H9 (cell line): ENCODE results near the gene MSANTD1. TPM values are rescaled to one million over a fixed set of nuclear protein-coding genes. Genes with fewer than 3 reads are reported as not detected.
A peak's percentile ranks its signal among the peaks of the same experiment; 100 is the strongest.

Experiments
- DNase-seq: peaks from one replicate; pipeline ENCODE4 v3.0.0-alpha.2; 2017
- H2AFZ ChIP-seq: one replicate; pipeline ENCODE4 v1.6.1; 2013; ENCODE audit warnings: mild to moderate bottlenecking, low read length, control low read depth, moderate library complexity
- H2AK5ac ChIP-seq: 2 replicates; pipeline ENCODE4 v1.6.1; 2013; ENCODE audit warnings: low read length, control low read depth, mixed read lengths; ENCODE audit not compliant: insufficient read length
- H2BK120ac ChIP-seq: one replicate; pipeline ENCODE4 v1.6.1; 2013; ENCODE audit warnings: low read depth, mild to moderate bottlenecking, low read length, control low read depth, inconsistent platforms; ENCODE audit not compliant: poor library complexity, severe bottlenecking
- H2BK12ac ChIP-seq: 2 replicates; pipeline ENCODE4 v1.6.1; 2013; ENCODE audit warnings: low read length, control low read depth, mixed read lengths, low read depth; ENCODE audit not compliant: insufficient read length
- H2BK15ac ChIP-seq: 2 replicates; pipeline ENCODE4 v1.6.1; 2013; ENCODE audit warnings: low read depth, low read length, control low read depth
- H2BK20ac ChIP-seq: one replicate; pipeline ENCODE4 v1.6.1; 2013; ENCODE audit warnings: low read depth, mild to moderate bottlenecking, low read length, control low read depth, inconsistent platforms; ENCODE audit not compliant: poor library complexity, severe bottlenecking
- H2BK5ac ChIP-seq: 2 replicates; pipeline ENCODE4 v1.6.1; 2013; ENCODE audit warnings: low read length, control low read depth, mixed read lengths; ENCODE audit not compliant: insufficient read length
- H3K14ac ChIP-seq: 2 replicates; pipeline ENCODE4 v1.6.1; 2013; ENCODE audit warnings: low read length, control low read depth; ENCODE audit not compliant: insufficient read depth
- H3K18ac ChIP-seq: 2 replicates; pipeline ENCODE4 v1.6.1; 2013; ENCODE audit warnings: low read depth, mild to moderate bottlenecking, mixed read lengths, low read length, control low read depth; ENCODE audit not compliant: insufficient read length
- H3K23ac ChIP-seq: 2 replicates; pipeline ENCODE4 v1.6.1; 2013; ENCODE audit warnings: low read length, control low read depth, mixed read lengths, low read depth; ENCODE audit not compliant: insufficient read length
- H3K23me2 ChIP-seq: 2 replicates; pipeline ENCODE4 v1.6.1; 2013; ENCODE audit warnings: low read depth, mild to moderate bottlenecking, mixed read lengths, low read length, control low read depth; ENCODE audit not compliant: insufficient read length, poor library complexity, severe bottlenecking
- H3K27ac ChIP-seq: 2 replicates; pipeline ENCODE4 v1.5.1; 2013; ENCODE audit warnings: low read length, control low read depth, mixed read lengths, low read depth; ENCODE audit not compliant: insufficient read length
- H3K27me3 ChIP-seq: 2 replicates; pipeline ENCODE4 v1.6.1; 2013; ENCODE audit warnings: low read length, control low read depth, inconsistent platforms; ENCODE audit not compliant: insufficient read depth
- H3K4ac ChIP-seq: 2 replicates; pipeline ENCODE4 v1.6.1; 2013; ENCODE audit warnings: low read depth, mild to moderate bottlenecking, control low read depth, inconsistent platforms, low read length, moderate library complexity
- H3K4me1 ChIP-seq: 2 replicates; pipeline ENCODE4 v1.6.1; 2013; ENCODE audit warnings: low read length, control low read depth, inconsistent platforms; ENCODE audit not compliant: insufficient read depth
- H3K4me2 ChIP-seq: 2 replicates; pipeline ENCODE4 v1.6.1; 2013; ENCODE audit warnings: low read length, control low read depth, mixed read lengths; ENCODE audit not compliant: insufficient read length, insufficient read depth
- H3K56ac ChIP-seq: 2 replicates; pipeline ENCODE4 v1.6.1; 2013; ENCODE audit warnings: low read depth, mild to moderate bottlenecking, mixed read lengths, low read length, control low read depth; ENCODE audit not compliant: insufficient read length
- H3K79me1 ChIP-seq: 2 replicates; pipeline ENCODE4 v1.6.1; 2013; ENCODE audit warnings: low read depth, mild to moderate bottlenecking, moderate library complexity, low read length, control low read depth, inconsistent platforms; ENCODE audit not compliant: insufficient read depth, poor library complexity, severe bottlenecking
- H3K79me2 ChIP-seq: 2 replicates; pipeline ENCODE4 v1.6.1; 2013; ENCODE audit warnings: low read length, control low read depth, inconsistent platforms; ENCODE audit not compliant: insufficient read depth
- H3K9ac ChIP-seq: 2 replicates; pipeline ENCODE4 v1.6.1; 2013; ENCODE audit warnings: low read length, control low read depth, mixed read lengths; ENCODE audit not compliant: insufficient read length; ENCODE audit errors: extremely low read depth
- H3K9me3 ChIP-seq: one replicate; pipeline ENCODE4 v1.6.1; 2013; ENCODE audit warnings: low read depth, low read length, inconsistent platforms; ENCODE audit not compliant: control insufficient read depth
- H3T11ph ChIP-seq: one replicate; pipeline ENCODE4 v1.6.1; 2013; ENCODE audit warnings: mild to moderate bottlenecking, low read length, control low read depth, inconsistent platforms
- H4K20me1 ChIP-seq: one replicate; pipeline ENCODE4 v1.6.1; 2013; ENCODE audit not compliant: control insufficient read depth, insufficient read length, insufficient read depth
- H4K5ac ChIP-seq: 2 replicates; pipeline ENCODE4 v1.6.1; 2013; ENCODE audit warnings: low read depth, mild to moderate bottlenecking, mixed read lengths, low read length, control low read depth; ENCODE audit not compliant: insufficient read length
- H4K8ac ChIP-seq: replicated peaks from 2 replicates; pipeline ENCODE4 v1.6.1; 2013; ENCODE audit warnings: low read length, control low read depth, mixed read lengths, low read depth; ENCODE audit not compliant: insufficient read length
- H4K91ac ChIP-seq: 2 replicates; pipeline ENCODE4 v1.6.1; 2013; ENCODE audit warnings: low read depth, mild to moderate bottlenecking, moderate library complexity, mixed read lengths, low read length, control low read depth; ENCODE audit not compliant: insufficient read length
- H3K27ac Mint-ChIP-seq, 3 experiments: 2 replicates in 2 of 3; 3 replicates in 1 of 3; pipeline ENCODE4 v1.8.0; 2020 to 2021; ENCODE audit warnings: mixed read lengths in 3 of 3, mild to moderate bottlenecking in 1 of 3, moderate library complexity in 1 of 3
- H3K27me3 Mint-ChIP-seq: 2 replicates; pipeline ENCODE4 v1.8.0; 2021; ENCODE audit warnings: low read depth, mild to moderate bottlenecking, moderate library complexity, mixed read lengths
- H3K36me3 Mint-ChIP-seq, 3 experiments: 2 replicates in 2 of 3; 3 replicates in 1 of 3; pipeline ENCODE4 v1.8.0; 2020 to 2021; ENCODE audit warnings: low read depth in 3 of 3, mixed read lengths in 3 of 3; ENCODE audit not compliant: insufficient read depth in 1 of 3
- H3K4me1 Mint-ChIP-seq, 2 experiments: 2 replicates each; pipeline ENCODE4 v1.8.0; 2020; ENCODE audit warnings: mixed read lengths in 2 of 2
- H3K4me3 Mint-ChIP-seq, 2 experiments: 2 replicates in 1 of 2; 3 replicates in 1 of 2; pipeline ENCODE4 v1.8.0; 2020 to 2021; ENCODE audit warnings: mild to moderate bottlenecking in 2 of 2, mixed read lengths in 2 of 2, moderate library complexity in 1 of 2
- H3K9me3 Mint-ChIP-seq, 2 experiments: 2 replicates in 1 of 2; 3 replicates in 1 of 2; pipeline ENCODE4 v1.8.0; 2020; ENCODE audit warnings: mild to moderate bottlenecking in 2 of 2, mixed read lengths in 2 of 2, moderate library complexity in 1 of 2
- WGBS: extraction: QIAGEN DNeasy Blood & Tissue Kit; methylation state at CpG from one replicate; pipeline ENCODE4 v1.1.7; 2013; ENCODE audit warnings: missing lambda C conversion rate, low lambda C conversion rate, mixed read lengths; ENCODE audit not compliant: insufficient read length; ENCODE audit errors: extremely low coverage; 5-methylcytosine and 5-hydroxymethylcytosine counted together
- total RNA-seq: library from RNA; stranded (reverse); gene quantifications from 2 replicates; pipeline ENCODE4 v1.2.1, GENCODE V29; 2021
- TF ChIP-seq, protein P1 (sequence below): fragments of 200-600 bp; sonication (generic); conservative IDR thresholded peaks from 3 replicates; pipeline ENCODE4 v1.8.0; 2021; ENCODE audit warnings: antibody characterized with exemption, mild to moderate bottlenecking

MSANTD1 gene
- total RNA-seq, 1 experiment from 2014 or later = 0.83 TPM

DNA sequence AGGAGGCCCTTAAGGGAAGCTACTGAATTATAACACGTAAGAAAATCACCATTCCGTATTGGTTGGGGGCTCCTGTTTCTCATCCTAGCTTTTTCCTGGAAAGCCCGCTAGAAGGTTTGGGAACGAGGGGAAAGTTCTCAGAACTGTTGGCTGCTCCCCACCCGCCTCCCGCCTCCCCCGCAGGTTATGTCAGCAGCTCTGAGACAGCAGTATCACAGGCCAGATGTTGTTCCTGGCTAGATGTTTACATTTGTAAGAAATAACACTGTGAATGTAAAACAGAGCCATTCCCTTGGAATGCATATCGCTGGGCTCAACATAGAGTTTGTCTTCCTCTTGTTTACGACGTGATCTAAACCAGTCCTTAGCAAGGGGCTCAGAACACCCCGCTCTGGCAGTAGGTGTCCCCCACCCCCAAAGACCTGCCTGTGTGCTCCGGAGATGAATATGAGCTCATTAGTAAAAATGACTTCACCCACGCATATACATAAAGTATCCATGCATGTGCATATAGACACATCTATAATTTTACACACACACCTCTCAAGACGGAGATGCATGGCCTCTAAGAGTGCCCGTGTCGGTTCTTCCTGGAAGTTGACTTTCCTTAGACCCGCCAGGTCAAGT is 6.9 kb upstream of the MSANTD1 start:
- H3K27ac ChIP-seq = no peak overlapping the region
- DNase-seq = no peak
- no peaks in the 10 kb centered on the region for H3K79me1 ChIP-seq
- no peak overlapping the region for H3K56ac ChIP-seq
- no peak overlapping the region for H3K4ac ChIP-seq
- H4K91ac ChIP-seq = no peak overlapping the region
- no peak overlapping the region for H2BK20ac ChIP-seq
- H3T11ph ChIP-seq = no peak overlapping the region
- H2AK5ac ChIP-seq = no peak overlapping the region
- no peak overlapping the region for H2AFZ ChIP-seq
- no peak overlapping the region for H4K5ac ChIP-seq
- no peaks in the 10 kb centered on the region for H3K79me2 ChIP-seq
- no peaks in the 10 kb centered on the region for H4K20me1 ChIP-seq
- H3K27ac Mint-ChIP-seq = peak overlapping the region in 1 of 3 experiments; percentile 22; a peak in 1 of 7 replicates
- no peaks in the 10 kb centered on the region; the same call in 1 of the 2 replicates for H3K27me3 ChIP-seq
- peaks cover 38% of the 10 kb centered on the region for H3K27me3 Mint-ChIP-seq
- H3K9me3 Mint-ChIP-seq = no peaks in the 10 kb centered on the region; a peak in 1 of 5 replicates
- H3K4me1 ChIP-seq = peaks cover 3% of the 10 kb centered on the region; the same call in 1 of the 2 replicates
- H3K14ac ChIP-seq = no peak overlapping the region
- H3K23me2 ChIP-seq = no peaks in the 10 kb centered on the region
- H4K8ac ChIP-seq = no peak overlapping the region
- no peak overlapping the region for H2BK12ac ChIP-seq
- no peak overlapping the region for H2BK5ac ChIP-seq
- H2BK120ac ChIP-seq = no peak overlapping the region
- no peak overlapping the region for H3K9ac ChIP-seq
- H3K4me1 Mint-ChIP-seq = peaks cover 22 to 57% of the 10 kb centered on the region in 2 experiments
- no CpG with 5 or more reads among the region's 17 CpGs for WGBS
- no peak overlapping the region for H3K18ac ChIP-seq
- H3K4me2 ChIP-seq = no peak overlapping the region
- peaks cover 31 to 44% (median 33%) of the 10 kb centered on the region in 3 experiments; a peak in 6 of 7 replicates for H3K36me3 Mint-ChIP-seq
- H3K9me3 ChIP-seq = no peaks in the 10 kb centered on the region
- H3K23ac ChIP-seq = no peak overlapping the region
- TF ChIP-seq, protein P1, sequence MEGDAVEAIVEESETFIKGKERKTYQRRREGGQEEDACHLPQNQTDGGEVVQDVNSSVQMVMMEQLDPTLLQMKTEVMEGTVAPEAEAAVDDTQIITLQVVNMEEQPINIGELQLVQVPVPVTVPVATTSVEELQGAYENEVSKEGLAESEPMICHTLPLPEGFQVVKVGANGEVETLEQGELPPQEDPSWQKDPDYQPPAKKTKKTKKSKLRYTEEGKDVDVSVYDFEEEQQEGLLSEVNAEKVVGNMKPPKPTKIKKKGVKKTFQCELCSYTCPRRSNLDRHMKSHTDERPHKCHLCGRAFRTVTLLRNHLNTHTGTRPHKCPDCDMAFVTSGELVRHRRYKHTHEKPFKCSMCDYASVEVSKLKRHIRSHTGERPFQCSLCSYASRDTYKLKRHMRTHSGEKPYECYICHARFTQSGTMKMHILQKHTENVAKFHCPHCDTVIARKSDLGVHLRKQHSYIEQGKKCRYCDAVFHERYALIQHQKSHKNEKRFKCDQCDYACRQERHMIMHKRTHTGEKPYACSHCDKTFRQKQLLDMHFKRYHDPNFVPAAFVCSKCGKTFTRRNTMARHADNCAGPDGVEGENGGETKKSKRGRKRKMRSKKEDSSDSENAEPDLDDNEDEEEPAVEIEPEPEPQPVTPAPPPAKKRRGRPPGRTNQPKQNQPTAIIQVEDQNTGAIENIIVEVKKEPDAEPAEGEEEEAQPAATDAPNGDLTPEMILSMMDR = no peak
- no peak overlapping the region for H2BK15ac ChIP-seq
- H3K4me3 Mint-ChIP-seq = no peak overlapping the region; a peak in 1 of 5 replicates
